ENCODE measurements around the gene TTN.

DNA sequence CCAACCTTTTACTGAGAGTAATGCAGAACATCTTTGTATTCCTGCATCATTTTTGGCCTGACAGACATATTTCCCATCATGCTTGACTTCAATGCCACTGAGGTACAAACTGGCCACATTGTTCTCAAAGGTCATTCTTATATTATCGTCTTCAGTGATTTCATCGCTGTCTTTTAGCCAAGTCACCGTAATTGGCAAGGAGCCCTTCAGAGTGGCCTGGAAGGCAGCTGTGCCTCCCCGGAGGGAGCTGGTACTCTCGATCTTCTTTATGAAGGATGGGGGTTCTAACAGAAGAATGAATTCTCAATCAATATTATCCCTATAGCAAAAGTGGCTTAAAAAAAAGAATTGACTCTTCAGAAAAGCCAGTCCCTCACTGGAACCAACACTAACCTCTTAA, 75.9 kb downstream of the TTN start:
- TF ChIP-seq ZFP30 (CRISPR knock-in tag; IDR thresholded peaks at IDR 0.05), result no peak
- TF ChIP-seq, protein P1, sequence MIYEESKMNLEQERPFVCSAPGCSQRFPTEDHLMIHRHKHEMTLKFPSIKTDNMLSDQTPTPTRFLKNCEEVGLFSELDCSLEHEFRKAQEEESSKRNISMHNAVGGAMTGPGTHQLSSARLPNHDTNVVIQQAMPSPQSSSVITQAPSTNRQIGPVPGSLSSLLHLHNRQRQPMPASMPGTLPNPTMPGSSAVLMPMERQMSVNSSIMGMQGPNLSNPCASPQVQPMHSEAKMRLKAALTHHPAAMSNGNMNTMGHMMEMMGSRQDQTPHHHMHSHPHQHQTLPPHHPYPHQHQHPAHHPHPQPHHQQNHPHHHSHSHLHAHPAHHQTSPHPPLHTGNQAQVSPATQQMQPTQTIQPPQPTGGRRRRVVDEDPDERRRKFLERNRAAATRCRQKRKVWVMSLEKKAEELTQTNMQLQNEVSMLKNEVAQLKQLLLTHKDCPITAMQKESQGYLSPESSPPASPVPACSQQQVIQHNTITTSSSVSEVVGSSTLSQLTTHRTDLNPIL (CRISPR knock-in tag; IDR thresholded peaks at IDR 0.05; ENCODE audit: low read depth), result no peak

Measured in SK-N-SH treated with all-trans-retinoic acid at 6 μM for 48 hours (cell line).